Heart right ventricle (tissue), 16 donors: ENCODE results near the gene BTBD1. TPM values are rescaled to one million over a fixed set of nuclear protein-coding genes. Genes with fewer than 3 reads are reported as not detected.
"Not testable (repeated sequence)": the region's sequence is repeated elsewhere in the genome, so short reads cannot be mapped to it uniquely, and the experiment has no call there.

Experiments
- ATAC-seq, 8 donors: fragments of 200-7000 bp; cut with Tn5 transposase; one replicate each; pipeline ENCODE4 v1.9.1; 2020; ENCODE audit warnings: mild to moderate bottlenecking in 8 of 8, moderate library complexity in 8 of 8, moderate number of reproducible peaks in 1 of 8
- DNase-seq, 2 donors: peaks; one replicate each; pipeline ENCODE4 v3.0.0-alpha.2; 2020
- H3K27ac ChIP-seq, 10 donors: fragments of 200-600 bp; sonication (generic) in 2 of 10; one replicate each; pipeline versions ENCODE4 v1.5.0 to v1.8.0; 2020 to 2022; ENCODE audit warnings: mild to moderate bottlenecking in 3 of 10
- H3K27me3 ChIP-seq, 7 donors: fragments of 200-600 bp; one replicate each; pipeline ENCODE4 v1.8.0; 2021 to 2022; ENCODE audit warnings: mild to moderate bottlenecking in 2 of 7
- H3K36me3 ChIP-seq, 9 donors: fragments of 200-600 bp; sonication (generic) in 1 of 9; one replicate each; pipeline versions ENCODE4 v1.5.0 to v1.8.0; 2020 to 2022; ENCODE audit warnings: mild to moderate bottlenecking in 2 of 9
- H3K4me1 ChIP-seq, 9 donors: fragments of 200-600 bp; sonication (generic) in 1 of 9; one replicate each; pipeline versions ENCODE4 v1.5.0 to v1.8.0; 2020 to 2022; ENCODE audit warnings: mild to moderate bottlenecking in 4 of 9
- H3K4me3 ChIP-seq, 10 donors: fragments of 200-600 bp; sonication (generic) in 2 of 10; one replicate each; pipeline versions ENCODE4 v1.5.0 to v1.8.0; 2020 to 2022; ENCODE audit warnings: mild to moderate bottlenecking in 7 of 10, moderate library complexity in 2 of 10
- H3K9me3 ChIP-seq, 11 donors: fragments of 200-600 bp in 10 of 11; sonication (generic) in 2 of 11; one replicate each; pipeline versions ENCODE4 v1.5.0 to v1.8.0; 2013 to 2022; ENCODE audit warnings: mild to moderate bottlenecking in 2 of 11, control low read depth in 1 of 11, moderate library complexity in 1 of 11
- CTCF ChIP-seq, 9 donors: fragments of 200-600 bp; sonication (generic) in 2 of 9; IDR thresholded peaks; one replicate each; pipeline versions ENCODE4 v1.5.0 to v1.8.0; 2021 to 2022; ENCODE audit warnings: antibody characterized with exemption in 9 of 9, mild to moderate bottlenecking in 5 of 9, moderate library complexity in 1 of 9
- WGBS, 2 donors: extraction: QIAGEN DNeasy Blood & Tissue Kit; methylation state at CpG; one replicate each; pipeline ENCODE4 v1.1.7; 2013; ENCODE audit warnings: inconsistent platforms in 1 of 2; 5-methylcytosine and 5-hydroxymethylcytosine counted together
- intact Hi-C, 10 donors: fragments of 100-400 bp; cut with DNase I; formaldehyde crosslinking; loops; one replicate each; pipeline versions ENCODE4 v1.11.1 to v1.14.2; 2022
- polyA plus RNA-seq, 2 donors: library from polyadenylated mRNA; stranded (reverse); fragments of 200-250 nt; gene quantifications; one replicate each; pipeline ENCODE4 v1.2.3, GENCODE V29; 2013
- total RNA-seq, 10 donors: library from RNA; stranded (reverse); fragmentation: NEBNext Ultra II Directional in 3 of 10; extraction: Animal tissue kit (Norgen Biotek cat#: 25700) in 3 of 10; gene quantifications; one replicate each; pipeline versions ENCODE4 v1.2.1 to v1.2.4, GENCODE V29; 2021 to 2023
- donor health status: Arrhythmogenic right ventricular cardiomyopathy.
- donor health status: ischemic (EF 13 %, LVEDD 7.1; RV severe dilation, severe dysfunction).
- donor health status: healthy with polysubstance abuse.
- donor health status: DM: no; HTN: yes; CAD: no.
- donor health status: DM: no; HTN: no; CAD: no.
- donor health status: ischemic (EF 25% LVEDD 6.9; RV normal size, moderate dysfunction).
- donor health status: ischemic (EF 25% LVEDD 5.7; RV mildly dilated, moderate dysfunction).
- donor health status: healthy.
- donor health status: DM: yes; HTN: yes; CAD: no.
- donor health status: Ischemic cardiomyopathy.
- donor health status: ischemic (EF 35%, LVEDD 5.7; RV mildly dilated, moderate dysfunction).
- donor health status: nonischemic (EF 11% LVEDD 7.7; RV severe dilation, severe dysfunction).
- donor health status: DM: yes; HTN: yes; CAD: no.
- donor health status: PGD.
- donor health status: ischemic (EF 29% LVEDD 5.4; RV normal size, mild dysfunction).
- donor health status: nonischemic (EF 23%, LVEDD 6.1; RV moderate dilation, normal function).

Gene BTBD1
- total and polyA plus RNA-seq, 12 donors = 14.1 to 185 (median 149) TPM

- no peak for ATAC-seq
- peaks cover 0 to 95% (median 37%) of the 10 kb centered on the region in 9 donors for H3K36me3 ChIP-seq
These were observed 22.9 kb downstream of the BTBD1 start for GRCh38 chr15:83044156-83044555.

GRCh38 chr15:83039206-83039605 lies 27.8 kb downstream of the BTBD1 start:
- intact Hi-C loops = no loop called here
- peaks cover 0 to 13% (median 0%) of the 10 kb centered on the region in 11 donors for H3K9me3 ChIP-seq
- no peak overlapping the region for H3K27ac ChIP-seq
- WGBS, 2 donors = 9 to 18% methylated on average over 1 of the region's 1 CpG
- no peak overlapping the region for H3K4me3 ChIP-seq
- ATAC-seq (no peak), DNase-seq (no peak)
- no peaks in the 10 kb centered on the region for H3K27me3 ChIP-seq
- TF ChIP-seq CTCF (IDR thresholded peaks at IDR 0.05) = no peak
- peaks cover 0 to 82% (median 20%) of the 10 kb centered on the region in 9 donors for H3K36me3 ChIP-seq
- no peaks in the 10 kb centered on the region for H3K4me1 ChIP-seq

More at GRCh38 chr15:83044156-83044555, 22.9 kb downstream of the BTBD1 start:
- no peak for TF ChIP-seq CTCF (IDR thresholded peaks at IDR 0.05)
- intact Hi-C loops = no loop called here
- Histone ChIP-seq H3K27me3 (no peaks in the 10 kb centered on the region), H3K9me3 (no peaks in the 10 kb centered on the region), H3K4me1 (peaks cover 0 to 13% (median 0%) of the 10 kb centered on the region in 9 donors), H3K4me3 (no peak overlapping the region), H3K27ac (no peak overlapping the region)
- 97 to 98% methylated on average over 12 of the region's 12 CpGs for WGBS, 2 donors
- DNase-seq = no peak

GRCh38 chr15:83036253-83036652 lies 30.8 kb downstream of the BTBD1 start:
- WGBS, 2 donors = 96 to 98% methylated on average over 6 of the region's 6 CpGs
- Histone ChIP-seq H3K36me3 (peaks cover 0 to 82% (median 18%) of the 10 kb centered on the region in 9 donors), H3K4me3 (no peak overlapping the region), H3K9me3 (peaks cover 0 to 18% (median 0%) of the 10 kb centered on the region in 11 donors), H3K27me3 (no peaks in the 10 kb centered on the region), H3K4me1 (no peaks in the 10 kb centered on the region), H3K27ac (no peak overlapping the region)
- no peak for DNase-seq
- intact Hi-C loops = no loop called here
- no peak for TF ChIP-seq CTCF (IDR thresholded peaks at IDR 0.05)
- no peak for ATAC-seq

- H3K4me3 ChIP-seq, H3K27me3 ChIP-seq, H3K27ac ChIP-seq, intact Hi-C loops, H3K4me1 ChIP-seq, H3K9me3 ChIP-seq, ATAC-seq, DNase-seq: not testable (repeated sequence)
- peaks cover 0 to 86% (median 21%) of the 10 kb centered on the region in 9 donors for H3K36me3 ChIP-seq
- WGBS, 2 donors = 96 to 99% methylated on average over 6 of the region's 6 CpGs
These were observed 35.8 kb downstream of the BTBD1 start for GRCh38 chr15:83031234-83031633.

GRCh38 chr15:83030021-83030420 lies 37.0 kb downstream of the BTBD1 start:
- Histone ChIP-seq H3K27me3 (no peaks in the 10 kb centered on the region), H3K4me3 (no peak overlapping the region), H3K9me3 (peaks cover 0 to 8% (median 0%) of the 10 kb centered on the region in 11 donors), H3K27ac (no peak overlapping the region), H3K36me3 (peaks cover 0 to 96% (median 25%) of the 10 kb centered on the region in 9 donors), H3K4me1 (no peaks in the 10 kb centered on the region)
- intact Hi-C loops = no loop called here
- 86 to 89% methylated on average over 8 of the region's 8 CpGs for WGBS, 2 donors
- DNase-seq (no peak), ATAC-seq (no peak)
- TF ChIP-seq CTCF (IDR thresholded peaks at IDR 0.05) = no peak
